ENCODE results near the gene LDB3. TPM values are rescaled to one million over a fixed set of nuclear protein-coding genes. Genes with fewer than 3 reads are reported as not detected.

LDB3 gene
- total and polyA plus RNA-seq, 7 donors, result 1.2 to 42.1 (median 13.2) TPM

DNA sequence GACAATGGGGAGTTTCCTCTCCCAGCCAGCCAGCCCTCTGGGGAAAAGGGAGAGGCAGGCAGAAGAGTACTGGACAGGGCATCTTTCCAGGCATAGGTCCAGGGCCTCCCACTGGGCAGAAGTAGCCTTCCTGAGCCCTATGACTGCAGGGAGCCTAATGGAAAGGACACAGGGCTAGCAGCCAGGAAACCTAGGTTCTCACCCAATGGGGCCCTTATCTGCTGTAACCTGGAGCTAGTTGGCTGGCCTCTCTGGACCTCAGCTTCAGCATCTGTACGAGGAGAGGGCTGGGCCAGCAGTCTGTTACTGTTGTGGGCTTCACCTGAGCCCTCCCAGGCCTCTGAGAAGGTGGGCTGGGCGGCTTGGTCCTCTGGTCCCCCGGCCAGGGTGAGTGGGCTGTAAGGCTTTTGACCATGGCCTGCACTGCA lies 22.4 kb downstream of the LDB3 start:
- TF ChIP-seq EP300 (IDR thresholded peaks at IDR 0.05) (no peak), POLR2A (IDR thresholded peaks at IDR 0.05) (no peak), POLR2AphosphoS5 (IDR thresholded peaks at IDR 0.05) (no peak)
- TF ChIP-seq, protein P1, sequence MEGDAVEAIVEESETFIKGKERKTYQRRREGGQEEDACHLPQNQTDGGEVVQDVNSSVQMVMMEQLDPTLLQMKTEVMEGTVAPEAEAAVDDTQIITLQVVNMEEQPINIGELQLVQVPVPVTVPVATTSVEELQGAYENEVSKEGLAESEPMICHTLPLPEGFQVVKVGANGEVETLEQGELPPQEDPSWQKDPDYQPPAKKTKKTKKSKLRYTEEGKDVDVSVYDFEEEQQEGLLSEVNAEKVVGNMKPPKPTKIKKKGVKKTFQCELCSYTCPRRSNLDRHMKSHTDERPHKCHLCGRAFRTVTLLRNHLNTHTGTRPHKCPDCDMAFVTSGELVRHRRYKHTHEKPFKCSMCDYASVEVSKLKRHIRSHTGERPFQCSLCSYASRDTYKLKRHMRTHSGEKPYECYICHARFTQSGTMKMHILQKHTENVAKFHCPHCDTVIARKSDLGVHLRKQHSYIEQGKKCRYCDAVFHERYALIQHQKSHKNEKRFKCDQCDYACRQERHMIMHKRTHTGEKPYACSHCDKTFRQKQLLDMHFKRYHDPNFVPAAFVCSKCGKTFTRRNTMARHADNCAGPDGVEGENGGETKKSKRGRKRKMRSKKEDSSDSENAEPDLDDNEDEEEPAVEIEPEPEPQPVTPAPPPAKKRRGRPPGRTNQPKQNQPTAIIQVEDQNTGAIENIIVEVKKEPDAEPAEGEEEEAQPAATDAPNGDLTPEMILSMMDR (IDR thresholded peaks at IDR 0.05), result no peak
- H3K27me3 ChIP-seq, result no peaks in the 10 kb centered on the region
- no peak overlapping the region for H3K4me3 ChIP-seq
- H3K9me3 ChIP-seq, result no peaks in the 10 kb centered on the region
- peaks cover 0 to 85% (median 66%) of the 10 kb centered on the region in 4 donors for H3K4me1 ChIP-seq
- 83 to 85% methylated on average over 3 of the region's 3 CpGs for WGBS, 2 donors
- peaks cover 0 to 18% (median 4%) of the 10 kb centered on the region in 4 donors for H3K36me3 ChIP-seq
- intact Hi-C loops (cut with DNase I), result no loop called here
- no peak for DNase-seq
- peak overlapping the region; percentile 43 to 95 (median 55) for H3K27ac ChIP-seq

DNA sequence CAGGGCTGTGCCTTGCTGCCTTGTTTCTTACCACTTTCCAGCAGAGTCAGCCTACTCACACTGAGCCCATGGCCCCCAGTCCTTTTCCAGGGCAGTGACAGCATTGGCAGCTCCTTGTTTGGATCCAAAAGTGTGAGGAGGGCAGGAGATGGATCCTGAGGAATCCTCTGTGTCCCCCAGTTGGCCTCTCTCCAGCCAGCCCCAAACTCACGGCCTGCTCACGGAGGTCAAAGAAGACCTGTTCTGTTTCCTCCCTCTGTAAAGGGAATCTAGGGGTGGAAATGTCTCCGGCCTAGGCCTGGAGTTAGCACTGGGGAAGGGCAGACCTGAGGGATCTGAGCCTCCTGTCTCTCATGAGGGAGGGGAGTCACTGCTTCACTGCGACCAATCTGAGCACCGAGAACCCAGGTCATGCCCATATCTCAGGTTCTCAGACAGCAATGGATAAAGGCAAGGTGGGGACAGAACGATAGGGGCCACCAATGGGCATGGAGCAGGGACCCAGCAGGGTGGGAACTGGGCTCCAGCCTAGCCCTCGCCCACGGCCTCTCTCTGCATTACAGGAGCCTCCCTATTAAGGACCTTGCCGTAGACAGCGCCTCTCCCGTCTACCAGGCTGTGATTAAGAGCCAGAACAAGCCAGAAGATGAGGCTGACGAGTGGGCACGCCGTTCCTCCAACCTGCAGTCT lies 23.2 kb downstream of the LDB3 start:
- no peak for DNase-seq
- 94 to 95% methylated on average over 14 of the region's 14 CpGs for WGBS, 2 donors
- H3K36me3 ChIP-seq, result peaks cover 0 to 24% (median 7%) of the 10 kb centered on the region in 4 donors
- no peaks in the 10 kb centered on the region for H3K9me3 ChIP-seq
- intact Hi-C loops (cut with DNase I), result loop anchor here (2.0 kb wide), 1 partner anchor 209 kb away; no protein-coding TSS in a partner anchor
- peaks cover 0 to 77% (median 62%) of the 10 kb centered on the region in 4 donors for H3K4me1 ChIP-seq
- peak overlapping the region; percentile 43 to 95 (median 55) for H3K27ac ChIP-seq
- H3K27me3 ChIP-seq, result no peaks in the 10 kb centered on the region
- TF ChIP-seq, protein P1 (IDR thresholded peaks at IDR 0.05), result no peak
- TF ChIP-seq POLR2A (IDR thresholded peaks at IDR 0.05) (no peak), POLR2AphosphoS5 (IDR thresholded peaks at IDR 0.05) (peak in 1 of 4 donors; percentile 12), EP300 (IDR thresholded peaks at IDR 0.05) (no peak)
- no peak overlapping the region for H3K4me3 ChIP-seq

DNA sequence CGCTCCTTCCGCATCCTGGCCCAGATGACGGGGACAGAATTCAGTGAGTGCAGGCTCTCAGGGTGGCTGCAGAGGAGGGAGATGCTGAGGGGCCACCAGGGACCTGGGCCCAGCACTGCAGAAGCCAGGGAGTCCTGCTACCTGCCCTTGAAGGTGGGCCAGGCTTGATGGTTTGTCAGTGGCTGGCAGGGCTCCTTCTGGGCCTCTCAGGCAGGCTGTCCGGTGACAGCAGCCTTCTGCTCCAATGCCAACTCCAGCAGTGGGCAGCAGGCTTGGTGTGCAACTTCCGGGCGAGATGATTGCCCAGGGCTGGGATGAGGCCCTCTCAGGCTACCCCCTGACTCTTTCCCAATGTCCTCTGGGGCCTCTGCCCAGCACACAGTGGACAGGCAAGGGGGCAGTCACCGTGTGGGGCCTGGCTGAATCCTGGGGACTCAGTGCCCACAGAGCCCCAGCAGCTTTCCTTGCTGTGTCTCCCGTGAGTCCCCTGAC lies 23.8 kb downstream of the LDB3 start:
- Histone ChIP-seq H3K9me3 (no peaks in the 10 kb centered on the region), H3K4me3 (no peak overlapping the region), H3K36me3 (peaks cover 0 to 30% (median 7%) of the 10 kb centered on the region in 4 donors), H3K27me3 (no peaks in the 10 kb centered on the region), H3K27ac (peak overlapping the region; percentile 43 to 95 (median 55)), H3K4me1 (peaks cover 0 to 71% (median 58%) of the 10 kb centered on the region in 4 donors)
- no peak for TF ChIP-seq POLR2A (IDR thresholded peaks at IDR 0.05)
- TF ChIP-seq, protein P1 (IDR thresholded peaks at IDR 0.05), result no peak
- TF ChIP-seq EP300 (IDR thresholded peaks at IDR 0.05), result no peak
- no peak for TF ChIP-seq POLR2AphosphoS5 (IDR thresholded peaks at IDR 0.05)
- intact Hi-C loops (cut with DNase I), result loop anchor here (2.0 kb wide), 1 partner anchor 209 kb away; no protein-coding TSS in a partner anchor
- WGBS, 2 donors, result 90 to 95% methylated on average over 8 of the region's 8 CpGs
- no peak for DNase-seq

DNA sequence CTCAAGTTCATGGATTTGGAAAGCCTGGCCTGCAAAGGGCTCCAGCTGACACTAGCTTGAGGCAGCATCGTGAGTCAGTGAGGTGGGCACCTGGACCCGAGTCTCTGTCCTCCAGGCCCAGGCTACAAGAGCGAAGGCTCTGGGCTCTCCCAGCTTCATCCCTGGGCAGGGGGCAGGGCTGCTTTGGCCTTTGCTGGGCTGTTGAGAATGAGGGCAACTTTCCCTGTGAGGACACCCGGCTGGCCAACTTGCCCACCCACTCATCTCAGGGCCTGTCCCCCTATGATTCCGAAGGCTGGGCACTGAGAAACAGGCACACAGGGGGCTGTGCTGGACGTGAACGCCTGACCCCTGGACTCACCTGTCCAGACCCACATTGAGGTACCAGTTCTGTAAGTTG lies 24.4 kb downstream of the LDB3 start:
- no peak for DNase-seq
- TF ChIP-seq, protein P1 (IDR thresholded peaks at IDR 0.05), result no peak
- TF ChIP-seq EP300 (IDR thresholded peaks at IDR 0.05) (no peak), POLR2A (IDR thresholded peaks at IDR 0.05) (no peak), POLR2AphosphoS5 (IDR thresholded peaks at IDR 0.05) (no peak)
- WGBS, 2 donors, result 91 to 94% methylated on average over 7 of the region's 7 CpGs
- H3K27ac ChIP-seq, result peak overlapping the region; percentile 38 to 95 (median 55)
- peaks cover 0 to 32% (median 7%) of the 10 kb centered on the region in 4 donors for H3K36me3 ChIP-seq
- no peaks in the 10 kb centered on the region for H3K9me3 ChIP-seq
- H3K27me3 ChIP-seq, result no peaks in the 10 kb centered on the region
- peaks cover 0 to 65% (median 52%) of the 10 kb centered on the region in 4 donors for H3K4me1 ChIP-seq
- intact Hi-C loops (cut with DNase I), result loop anchor here (2.0 kb wide), 1 partner anchor 208 kb away; no protein-coding TSS in a partner anchor
- H3K4me3 ChIP-seq, result no peak overlapping the region
